ENCODE results near the gene GALT.

Gene GALT

DNA sequence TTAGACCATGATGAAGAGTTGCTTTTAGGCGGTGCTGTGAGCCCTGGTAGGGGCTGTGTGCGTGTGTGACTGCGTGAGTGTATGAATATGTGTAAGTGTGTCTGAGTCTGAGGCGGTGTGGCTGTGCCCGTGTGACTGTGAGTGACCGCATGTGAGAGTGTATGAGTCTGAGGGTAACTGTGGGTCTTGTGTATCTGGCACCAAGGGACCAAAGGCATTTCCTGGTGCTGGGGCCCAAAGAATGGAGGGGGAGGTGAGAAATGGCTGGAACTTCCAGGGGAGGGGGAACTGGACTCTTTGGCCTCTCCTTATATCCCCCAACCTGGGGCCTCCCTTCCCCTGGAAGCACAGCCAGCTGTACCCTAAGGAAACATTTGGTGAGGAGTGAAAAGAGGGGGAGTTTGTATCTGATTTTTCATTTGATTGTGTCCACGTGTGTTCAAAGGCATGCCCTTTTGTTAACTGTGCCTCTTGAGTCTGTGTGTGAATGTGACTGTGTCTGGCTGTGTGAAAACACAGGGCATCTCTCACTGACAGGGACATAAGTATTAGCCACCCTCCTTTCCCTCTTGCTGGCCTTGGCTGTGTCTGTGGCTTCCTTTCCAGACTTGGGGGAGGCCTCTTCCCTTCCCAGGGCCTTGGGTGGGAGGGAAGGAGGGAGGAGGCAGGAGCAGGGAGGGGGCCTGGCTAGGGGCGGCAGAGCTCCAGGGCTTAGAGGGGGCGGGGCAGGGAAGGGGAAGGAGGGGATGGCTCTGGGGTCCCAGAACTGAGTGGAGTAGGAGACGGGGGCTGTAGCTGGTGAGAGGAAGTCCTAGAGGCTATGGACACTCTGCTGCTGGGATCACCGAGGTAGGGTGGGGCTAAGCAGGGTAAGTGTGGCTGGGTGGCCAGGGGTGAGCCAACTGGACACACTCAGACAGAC lies 6.9 kb downstream of the GALT start:
- DNase-seq (ENCODE audit: low read depth) = no peak
- TF ChIP-seq, protein P1, sequence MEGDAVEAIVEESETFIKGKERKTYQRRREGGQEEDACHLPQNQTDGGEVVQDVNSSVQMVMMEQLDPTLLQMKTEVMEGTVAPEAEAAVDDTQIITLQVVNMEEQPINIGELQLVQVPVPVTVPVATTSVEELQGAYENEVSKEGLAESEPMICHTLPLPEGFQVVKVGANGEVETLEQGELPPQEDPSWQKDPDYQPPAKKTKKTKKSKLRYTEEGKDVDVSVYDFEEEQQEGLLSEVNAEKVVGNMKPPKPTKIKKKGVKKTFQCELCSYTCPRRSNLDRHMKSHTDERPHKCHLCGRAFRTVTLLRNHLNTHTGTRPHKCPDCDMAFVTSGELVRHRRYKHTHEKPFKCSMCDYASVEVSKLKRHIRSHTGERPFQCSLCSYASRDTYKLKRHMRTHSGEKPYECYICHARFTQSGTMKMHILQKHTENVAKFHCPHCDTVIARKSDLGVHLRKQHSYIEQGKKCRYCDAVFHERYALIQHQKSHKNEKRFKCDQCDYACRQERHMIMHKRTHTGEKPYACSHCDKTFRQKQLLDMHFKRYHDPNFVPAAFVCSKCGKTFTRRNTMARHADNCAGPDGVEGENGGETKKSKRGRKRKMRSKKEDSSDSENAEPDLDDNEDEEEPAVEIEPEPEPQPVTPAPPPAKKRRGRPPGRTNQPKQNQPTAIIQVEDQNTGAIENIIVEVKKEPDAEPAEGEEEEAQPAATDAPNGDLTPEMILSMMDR (IDR thresholded peaks at IDR 0.05; ENCODE audit: control insufficient read depth, extremely low read depth, insufficient read depth) = no peak
- no peak overlapping the region for H3K4me3 ChIP-seq (ENCODE audit: low read depth, low read length)

- TF ChIP-seq, protein P1 (IDR thresholded peaks at IDR 0.05; ENCODE audit: control insufficient read depth, extremely low read depth, insufficient read depth) = no peak
- no peak for DNase-seq (ENCODE audit: low read depth)
- H3K4me3 ChIP-seq (ENCODE audit: low read depth, low read length) = no peak overlapping the region
Measured at GRCh38 chr9:34654323-34655051, 8.0 kb downstream of the GALT start.

DNA sequence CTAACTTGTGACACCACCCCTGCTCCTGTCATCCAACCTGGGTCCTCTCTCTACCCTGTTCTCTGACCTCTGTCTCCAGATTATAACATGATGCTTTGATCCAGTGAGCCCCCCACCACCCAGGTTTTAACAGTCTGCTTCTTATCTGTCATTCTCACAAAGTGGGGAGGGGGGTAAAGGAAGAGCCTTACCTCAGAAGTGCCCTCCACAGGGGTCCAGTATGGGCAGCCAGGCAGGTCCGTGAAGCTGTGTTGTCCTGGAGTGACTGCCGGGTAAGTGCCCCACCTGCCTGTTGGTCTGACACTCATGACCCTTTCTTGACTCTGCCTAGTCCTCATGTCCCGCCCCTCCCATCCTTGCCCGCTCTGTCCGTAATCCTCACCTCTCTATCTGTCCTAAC lies 8.9 kb downstream of the GALT start:
- no peak for DNase-seq (ENCODE audit: low read depth)
- no peak overlapping the region for H3K4me3 ChIP-seq (ENCODE audit: low read depth, low read length)
- TF ChIP-seq, protein P1 (IDR thresholded peaks at IDR 0.05; ENCODE audit: control insufficient read depth, extremely low read depth, insufficient read depth) = no peak

DNA sequence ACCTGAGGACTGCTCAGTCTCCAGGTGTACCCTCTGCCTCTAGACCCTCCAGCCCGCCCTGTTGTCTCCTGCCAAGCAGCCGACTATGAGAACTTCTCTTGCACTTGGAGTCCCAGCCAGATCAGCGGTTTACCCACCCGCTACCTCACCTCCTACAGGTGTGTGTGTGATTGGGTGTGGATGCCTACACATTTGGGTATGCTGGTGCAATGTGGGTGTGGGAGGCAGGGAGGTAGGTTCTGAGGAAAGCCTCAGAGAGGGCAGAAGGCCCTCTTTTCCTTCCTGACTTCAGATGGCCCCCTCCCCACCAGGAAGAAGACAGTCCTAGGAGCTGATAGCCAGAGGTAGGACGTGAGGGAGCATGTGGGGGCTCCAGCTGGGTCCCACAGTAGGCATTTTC lies 10.5 kb downstream of the GALT start:
- TF ChIP-seq, protein P1 (IDR thresholded peaks at IDR 0.05; ENCODE audit: control insufficient read depth, extremely low read depth, insufficient read depth) = no peak
- no peak overlapping the region for H3K4me3 ChIP-seq (ENCODE audit: low read depth, low read length)
- no peak for DNase-seq (ENCODE audit: low read depth)

DNA sequence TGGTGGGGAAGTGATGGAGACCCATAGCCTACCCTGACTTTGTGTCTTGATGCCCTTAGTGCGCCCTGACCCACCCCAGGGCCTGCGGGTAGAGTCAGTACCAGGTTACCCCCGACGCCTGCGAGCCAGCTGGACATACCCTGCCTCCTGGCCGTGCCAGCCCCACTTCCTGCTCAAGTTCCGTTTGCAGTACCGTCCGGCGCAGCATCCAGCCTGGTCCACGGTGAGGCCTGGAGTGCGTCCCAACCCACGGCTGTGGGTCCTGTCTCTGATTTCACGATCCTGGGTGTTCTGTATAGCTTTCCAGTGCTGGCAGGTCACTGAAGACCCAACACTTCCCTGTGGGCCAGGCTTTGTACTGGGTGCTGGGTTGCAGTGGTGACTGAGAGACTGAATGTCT lies 12.0 kb downstream of the GALT start:
- TF ChIP-seq, protein P1 (IDR thresholded peaks at IDR 0.05; ENCODE audit: control insufficient read depth, extremely low read depth, insufficient read depth) = no peak
- no peak overlapping the region for H3K4me3 ChIP-seq (ENCODE audit: low read depth, low read length)
- no peak for DNase-seq (ENCODE audit: low read depth)

- DNase-seq (ENCODE audit: low read depth) = no peak
- TF ChIP-seq, protein P1 (IDR thresholded peaks at IDR 0.05; ENCODE audit: control insufficient read depth, extremely low read depth, insufficient read depth) = no peak
- no peak overlapping the region for H3K4me3 ChIP-seq (ENCODE audit: low read depth, low read length)
Measured at GRCh38 chr9:34659592-34660253, 13.2 kb downstream of the GALT start.

All from LNCaP clone FGC (cell line).